DND-41 (cell line): ENCODE results near the gene VENTX.

ENCODE experiments used
- ATAC-seq: fragments of 200-7000 bp; cut with Tn5 transposase; 3 replicates; pipeline ENCODE4 v1.9.1; 2021; ENCODE audit warnings: low read depth; ENCODE audit not compliant: insufficient read depth
- DNase-seq: peaks from one replicate; pipeline ENCODE4 v3.0.0-alpha.2; 2020
- H2AFZ ChIP-seq: 2 replicates; pipeline ENCODE4 v1.6.0; 2012; ENCODE audit warnings: low read depth, low read length
- H3K27ac ChIP-seq: 2 replicates; pipeline ENCODE4 v1.5.1; 2012; ENCODE audit warnings: low read length, inconsistent platforms
- H3K27me3 ChIP-seq: fragments of 200-600 bp; sonication (generic); 2 replicates; pipeline ENCODE4 v1.6.0; 2012; ENCODE audit warnings: low read length, mild to moderate bottlenecking, inconsistent platforms; ENCODE audit not compliant: insufficient read depth, poor library complexity
- H3K36me3 ChIP-seq: 2 replicates; pipeline ENCODE4 v1.5.1; 2012; ENCODE audit warnings: low read length, inconsistent platforms; ENCODE audit not compliant: insufficient read depth
- H3K4me1 ChIP-seq: 2 replicates; pipeline ENCODE4 v1.5.1; 2012; ENCODE audit warnings: mild to moderate bottlenecking, low read length; ENCODE audit not compliant: insufficient read depth
- H3K4me2 ChIP-seq: 2 replicates; pipeline ENCODE4 v1.6.0; 2012; ENCODE audit warnings: mild to moderate bottlenecking, moderate library complexity, low read length, inconsistent platforms; ENCODE audit not compliant: insufficient read depth
- H3K4me3 ChIP-seq, 2 experiments: fragments of 200-600 bp in 1 of 2; shearing (Covaris generic) in 1 of 2; 2 replicates each; pipeline ENCODE4 v1.5.1; 2012 to 2016; ENCODE audit warnings: inconsistent platforms in 2 of 2, low read length in 2 of 2, mild to moderate bottlenecking in 2 of 2, low read depth in 1 of 2, moderate library complexity in 1 of 2
- H3K79me2 ChIP-seq: 2 replicates; pipeline ENCODE4 v1.6.0; 2012; ENCODE audit warnings: low read length, inconsistent platforms; ENCODE audit not compliant: insufficient read depth
- H3K9ac ChIP-seq: 2 replicates; pipeline ENCODE4 v1.6.0; 2012; ENCODE audit warnings: low read depth, mild to moderate bottlenecking, inconsistent platforms, low read length, moderate library complexity
- H3K9me3 ChIP-seq: 2 replicates; pipeline ENCODE4 v1.5.1; 2012; ENCODE audit warnings: low read length, moderate library complexity, mild to moderate bottlenecking, inconsistent platforms; ENCODE audit not compliant: insufficient read depth, severe bottlenecking
- H4K20me1 ChIP-seq: 2 replicates; pipeline ENCODE4 v1.6.0; 2012; ENCODE audit warnings: low read length; ENCODE audit not compliant: insufficient read depth
- EZH2 ChIP-seq: IDR thresholded peaks from 3 replicates; pipeline ENCODE4 v1.6.1; 2012; ENCODE audit warnings: borderline replicate concordance, low read depth, mild to moderate bottlenecking, moderate library complexity, low read length, inconsistent platforms; ENCODE audit not compliant: severe bottlenecking
- TF ChIP-seq, protein P1 (sequence below): IDR thresholded peaks from 2 replicates; pipeline ENCODE4 v1.5.1; 2012; ENCODE audit warnings: borderline replicate concordance, low read length, moderate library complexity, mild to moderate bottlenecking; ENCODE audit not compliant: poor library complexity, severe bottlenecking; ENCODE audit errors: extremely low read depth

Gene VENTX

DNA sequence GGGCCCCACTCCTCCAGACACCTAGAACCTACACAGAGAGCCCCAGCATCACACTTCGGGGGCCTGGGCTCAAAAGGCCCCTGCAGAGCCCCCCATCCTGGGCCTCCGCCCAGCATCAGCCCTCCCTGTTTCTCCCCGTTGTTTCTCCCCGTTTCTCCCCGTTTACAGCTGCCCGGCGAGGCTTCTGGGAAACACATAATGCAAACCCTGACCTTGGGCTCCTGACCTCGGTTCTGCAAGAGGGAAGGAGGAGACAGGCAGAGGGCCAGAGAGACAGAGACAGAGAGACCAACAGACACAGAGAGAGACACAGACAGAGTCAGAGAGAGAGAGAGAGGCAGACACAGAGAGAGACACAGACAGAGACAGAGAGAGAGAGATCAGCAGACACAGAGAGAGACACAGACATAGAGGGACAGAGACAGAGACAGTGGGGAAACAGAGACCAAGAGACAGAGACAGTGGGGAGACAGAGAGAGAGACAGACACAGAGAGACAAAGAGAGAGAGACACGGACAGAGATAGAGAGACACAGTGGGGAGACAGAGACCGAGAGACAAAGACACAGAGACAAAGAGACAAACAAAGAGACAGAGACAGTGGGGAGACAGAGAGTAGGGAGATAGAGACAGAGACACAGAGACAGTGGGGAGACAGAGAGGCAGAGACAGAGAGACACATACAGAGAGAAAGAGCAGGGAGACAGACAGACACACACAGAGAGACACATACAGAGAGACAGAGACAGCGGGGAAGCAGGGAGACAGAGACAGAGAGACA is 12.5 kb downstream of the VENTX start:
- H3K27ac ChIP-seq: no peak overlapping the region
- TF ChIP-seq EZH2: no peak
- TF ChIP-seq, protein P1, sequence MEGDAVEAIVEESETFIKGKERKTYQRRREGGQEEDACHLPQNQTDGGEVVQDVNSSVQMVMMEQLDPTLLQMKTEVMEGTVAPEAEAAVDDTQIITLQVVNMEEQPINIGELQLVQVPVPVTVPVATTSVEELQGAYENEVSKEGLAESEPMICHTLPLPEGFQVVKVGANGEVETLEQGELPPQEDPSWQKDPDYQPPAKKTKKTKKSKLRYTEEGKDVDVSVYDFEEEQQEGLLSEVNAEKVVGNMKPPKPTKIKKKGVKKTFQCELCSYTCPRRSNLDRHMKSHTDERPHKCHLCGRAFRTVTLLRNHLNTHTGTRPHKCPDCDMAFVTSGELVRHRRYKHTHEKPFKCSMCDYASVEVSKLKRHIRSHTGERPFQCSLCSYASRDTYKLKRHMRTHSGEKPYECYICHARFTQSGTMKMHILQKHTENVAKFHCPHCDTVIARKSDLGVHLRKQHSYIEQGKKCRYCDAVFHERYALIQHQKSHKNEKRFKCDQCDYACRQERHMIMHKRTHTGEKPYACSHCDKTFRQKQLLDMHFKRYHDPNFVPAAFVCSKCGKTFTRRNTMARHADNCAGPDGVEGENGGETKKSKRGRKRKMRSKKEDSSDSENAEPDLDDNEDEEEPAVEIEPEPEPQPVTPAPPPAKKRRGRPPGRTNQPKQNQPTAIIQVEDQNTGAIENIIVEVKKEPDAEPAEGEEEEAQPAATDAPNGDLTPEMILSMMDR: no peak
- no peaks in the 10 kb centered on the region for H3K79me2 ChIP-seq
- H2AFZ ChIP-seq: no peak overlapping the region
- H3K4me2 ChIP-seq: no peak overlapping the region
- no peaks in the 10 kb centered on the region for H3K27me3 ChIP-seq
- ATAC-seq (no peak), DNase-seq (no peak)
- no peaks in the 10 kb centered on the region for H3K4me1 ChIP-seq
- H3K4me3 ChIP-seq: no peak overlapping the region
- H3K36me3 ChIP-seq: no peaks in the 10 kb centered on the region
- no peak overlapping the region for H3K9ac ChIP-seq
- no peaks in the 10 kb centered on the region for H3K9me3 ChIP-seq
- no peaks in the 10 kb centered on the region for H4K20me1 ChIP-seq

DNA sequence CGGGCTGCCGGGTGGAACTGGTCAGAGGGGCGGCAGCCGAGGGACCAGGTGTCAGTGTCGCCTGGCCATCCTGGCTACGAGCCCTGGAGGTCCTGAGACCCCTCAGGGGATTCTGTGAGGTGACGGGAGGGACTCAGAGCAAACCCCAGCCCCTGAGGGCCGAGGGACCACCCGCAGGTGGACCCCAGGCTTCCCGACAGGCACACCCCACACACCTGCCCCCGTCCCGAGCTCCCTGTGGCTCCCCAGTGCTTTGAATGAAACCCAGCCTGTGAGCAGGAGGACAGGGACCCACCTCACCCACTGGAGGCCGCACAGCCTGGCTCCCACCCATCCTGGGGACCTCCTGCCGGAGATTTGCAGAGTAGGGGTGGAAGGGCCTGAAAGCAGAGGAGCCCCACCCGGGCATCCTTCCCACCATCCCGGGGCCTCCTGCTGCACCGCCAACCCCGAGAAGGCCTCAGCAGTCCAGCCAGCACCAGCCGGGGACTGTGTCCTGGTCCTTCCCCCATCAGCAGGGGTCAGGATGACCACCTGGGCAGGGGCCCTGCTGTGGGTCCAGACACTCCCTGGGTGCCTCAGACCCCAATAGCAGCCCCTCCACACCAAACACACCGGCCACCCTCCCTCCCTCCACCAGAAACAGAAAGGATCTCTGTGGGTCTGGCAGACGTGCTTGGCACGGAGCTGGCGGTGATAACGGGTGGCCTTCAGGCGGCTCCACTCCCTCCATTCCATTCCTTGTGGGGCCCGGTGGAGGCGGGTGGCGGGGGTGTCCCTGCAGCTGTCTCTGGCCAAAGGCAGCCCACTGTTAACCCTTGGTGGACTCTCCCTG is 13.9 kb downstream of the VENTX start:
- no peaks in the 10 kb centered on the region for H4K20me1 ChIP-seq
- DNase-seq (no peak), ATAC-seq (no peak)
- H3K4me2 ChIP-seq: no peak overlapping the region
- no peaks in the 10 kb centered on the region for H3K36me3 ChIP-seq
- H2AFZ ChIP-seq: no peak overlapping the region
- H3K4me3 ChIP-seq: no peak overlapping the region
- no peaks in the 10 kb centered on the region for H3K4me1 ChIP-seq
- no peak for TF ChIP-seq EZH2
- TF ChIP-seq, protein P1: no peak
- no peak overlapping the region for H3K9ac ChIP-seq
- H3K79me2 ChIP-seq: no peaks in the 10 kb centered on the region
- H3K9me3 ChIP-seq: no peaks in the 10 kb centered on the region
- no peak overlapping the region for H3K27ac ChIP-seq
- H3K27me3 ChIP-seq: no peaks in the 10 kb centered on the region

DNA sequence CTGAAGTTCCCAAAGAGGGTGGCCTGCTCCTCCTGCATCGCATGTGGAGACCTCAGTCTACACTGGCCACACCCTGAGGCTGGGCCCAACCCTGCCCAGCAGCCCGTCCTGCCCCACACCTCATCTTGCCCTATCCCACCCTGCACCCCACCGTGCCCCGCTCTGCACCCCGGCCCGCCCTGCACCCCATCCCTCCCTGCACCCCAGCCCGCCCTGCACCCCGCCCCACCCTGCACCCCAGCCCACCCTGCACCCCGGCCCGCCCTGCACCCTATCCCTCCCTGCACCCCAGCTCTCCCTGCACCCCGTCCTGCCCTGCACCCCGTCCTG is 14.5 kb downstream of the VENTX start:
- Histone ChIP-seq H3K4me3 (no peak overlapping the region), H3K4me1 (no peaks in the 10 kb centered on the region), H3K9ac (no peak overlapping the region), H3K4me2 (no peak overlapping the region), H3K27ac (no peak overlapping the region), H3K79me2 (no peaks in the 10 kb centered on the region), H3K27me3 (no peaks in the 10 kb centered on the region), H2AFZ (no peak overlapping the region), H4K20me1 (no peaks in the 10 kb centered on the region), H3K9me3 (no peaks in the 10 kb centered on the region), H3K36me3 (no peaks in the 10 kb centered on the region)
- ATAC-seq (no peak), DNase-seq (no peak)
- TF ChIP-seq EZH2: no peak
- TF ChIP-seq, protein P1: no peak
